Measurements from ENCODE around the gene GCNT2.
"Not testable (repeated sequence)": the region's sequence is repeated elsewhere in the genome, so short reads cannot be mapped to it uniquely, and the experiment has no call there.

The GCNT2 gene

DNA sequence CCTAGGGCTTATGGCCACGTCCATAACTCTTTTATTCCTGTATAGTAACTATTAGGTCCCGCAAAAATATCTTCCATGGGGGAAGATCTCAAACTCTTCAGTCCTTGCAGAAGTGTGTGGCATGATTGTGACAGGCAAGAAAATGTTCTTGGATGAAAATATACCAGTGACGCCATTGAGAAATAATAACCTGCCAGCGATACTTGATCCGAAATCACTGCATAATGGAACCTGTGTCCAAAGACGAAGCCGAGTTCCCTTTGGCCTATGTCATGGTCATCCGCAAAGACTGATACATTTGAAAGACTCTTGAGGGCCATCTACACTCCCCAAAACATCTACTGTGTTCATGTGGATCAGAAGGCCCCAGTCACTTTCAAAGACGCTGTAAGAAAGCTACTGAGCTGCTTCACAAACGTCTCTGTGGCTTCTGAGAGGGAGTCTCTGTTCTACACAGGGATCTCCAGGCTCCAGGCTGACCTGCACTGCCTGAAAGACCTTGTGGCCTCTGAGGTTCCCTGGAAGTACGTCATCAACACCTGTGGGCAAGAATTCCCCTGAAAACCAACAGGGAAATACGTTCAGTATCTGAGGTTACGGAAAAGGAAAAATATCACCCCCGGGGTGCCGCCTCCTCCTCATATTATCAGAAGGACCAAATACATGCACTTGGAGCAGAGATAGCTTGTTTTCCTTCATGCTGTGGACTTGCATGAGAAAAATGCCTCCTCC, 6.9 kb upstream of the GCNT2 start:
- no peak for DNase-seq (ENCODE audit: low read depth)

DNA sequence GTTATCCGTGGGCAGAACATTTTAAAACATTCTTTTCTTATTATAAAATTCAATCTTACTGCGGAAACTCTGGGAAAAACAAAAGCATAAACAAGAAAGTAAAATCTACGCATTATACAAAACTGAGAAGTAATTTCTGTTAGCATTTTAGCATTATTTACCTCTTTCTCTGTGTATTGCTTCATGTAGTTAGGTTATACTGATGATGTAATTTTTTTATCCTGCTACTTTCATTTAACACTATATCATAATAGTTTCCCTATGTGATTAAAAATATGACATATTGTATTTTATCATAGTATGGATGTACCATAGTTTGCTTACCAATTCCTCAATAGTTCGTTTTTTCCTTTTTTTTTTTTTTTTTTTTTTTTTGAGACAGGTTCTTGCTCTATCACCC, 4.2 kb upstream of the GCNT2 start:
- DNase-seq (ENCODE audit: low read depth) = no peak

DNA sequence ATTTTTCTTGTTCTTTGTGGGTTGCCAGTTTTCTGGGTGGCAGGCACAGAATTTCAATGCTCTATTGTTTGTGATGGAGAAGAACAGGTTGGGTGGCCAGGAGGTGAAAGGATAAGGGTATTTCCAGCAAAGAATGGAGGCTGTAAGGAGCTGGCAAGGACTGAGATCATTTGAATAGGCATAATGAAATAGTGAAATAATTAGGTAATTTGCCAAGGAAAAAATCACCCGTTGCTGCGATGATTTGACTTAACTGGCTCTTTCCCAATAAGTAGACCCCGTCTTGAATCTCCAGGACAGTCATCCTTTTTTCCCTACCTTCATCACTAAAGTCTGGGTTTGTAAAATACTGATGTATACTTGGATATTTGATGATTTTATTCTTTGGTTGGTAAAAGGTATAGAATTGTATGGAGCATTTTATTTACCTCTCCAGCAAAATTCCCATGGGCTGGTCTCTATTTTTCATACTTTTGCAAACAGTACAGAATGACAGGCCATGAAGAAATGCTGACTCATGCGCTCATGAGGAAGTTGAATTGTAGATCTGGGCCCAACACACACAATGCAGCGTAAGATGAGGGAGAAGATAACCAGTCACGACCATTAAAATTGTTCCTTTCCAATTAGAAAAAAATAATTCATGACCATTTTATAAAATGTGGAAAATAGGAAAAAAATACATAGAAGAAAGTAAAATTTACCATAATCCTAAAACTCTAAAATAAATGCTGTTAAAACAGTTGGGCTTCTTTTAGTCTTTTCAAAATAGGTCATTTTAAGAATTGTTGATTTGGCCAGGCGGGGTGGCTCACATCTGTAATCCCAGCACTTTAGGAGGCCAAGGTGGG, 2.4 kb upstream of the GCNT2 start:
- no peak for DNase-seq (ENCODE audit: low read depth)

DNA sequence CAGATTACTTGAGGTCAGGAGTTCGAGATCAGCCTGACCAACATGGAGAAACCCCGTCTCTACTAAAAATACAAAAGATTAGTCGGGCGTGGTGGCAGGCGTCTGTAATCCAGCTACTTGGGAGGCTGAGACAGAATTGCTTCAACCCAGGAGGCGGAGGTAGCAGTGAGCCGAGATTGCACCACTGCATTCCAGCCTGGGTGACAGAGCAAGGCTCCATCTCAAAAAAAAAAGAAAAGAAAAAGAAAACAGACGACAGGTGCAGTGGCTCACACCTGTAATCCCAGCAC, 1.8 kb upstream of the GCNT2 start:
- DNase-seq (ENCODE audit: low read depth) = not testable (repeated sequence)

DNA sequence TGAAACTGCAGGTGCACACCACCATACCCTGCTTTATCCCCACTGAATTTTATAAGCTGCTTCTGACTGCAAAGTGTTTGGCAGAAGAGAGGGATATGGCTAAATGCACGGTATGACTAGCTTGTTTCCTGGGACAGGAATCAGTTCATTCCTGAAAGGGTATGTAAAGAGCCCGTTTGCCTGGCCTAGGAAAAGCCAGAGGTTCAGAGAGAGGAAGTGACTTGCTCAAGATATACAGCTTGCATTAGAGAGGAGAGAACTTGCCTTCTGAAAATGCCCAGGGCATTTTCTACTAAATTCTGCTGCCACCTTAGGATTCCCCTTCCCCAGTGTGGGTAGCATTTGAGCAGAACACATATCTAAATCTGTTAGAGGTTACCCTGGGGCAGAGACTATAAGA, 683 bp upstream of the GCNT2 start:
- no peak for DNase-seq (ENCODE audit: low read depth)

DNA sequence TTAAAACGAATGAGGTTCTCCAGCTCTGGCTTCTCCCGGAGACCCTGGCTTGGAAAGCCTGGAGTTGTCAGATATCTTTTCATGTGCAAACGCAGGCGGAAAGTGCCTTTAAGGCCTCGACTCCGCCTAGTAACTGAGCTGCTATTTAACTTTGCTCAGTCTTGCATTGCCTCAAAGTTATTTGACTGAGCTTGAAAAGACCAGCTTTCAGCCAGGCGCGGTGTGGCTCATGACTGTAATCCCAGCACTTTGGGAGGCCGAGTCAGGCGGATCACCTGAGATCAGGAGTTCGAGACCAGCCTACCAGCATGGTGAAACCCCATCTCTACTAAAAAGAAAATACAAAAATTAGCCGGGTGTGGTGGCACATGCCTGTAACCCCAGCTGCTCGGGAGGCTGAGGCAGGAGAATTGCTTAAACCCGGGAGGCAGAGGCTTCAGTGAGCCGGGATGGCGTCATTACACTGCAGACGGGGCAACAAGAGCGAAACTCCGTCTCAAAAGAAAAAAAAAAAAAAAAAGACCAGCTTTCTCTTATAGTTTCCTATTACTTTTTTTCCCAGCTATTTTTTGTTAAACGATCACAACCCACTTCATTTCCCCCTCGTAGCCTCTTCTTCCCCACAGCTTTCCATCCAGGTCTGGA, 1.9 kb downstream of the GCNT2 start:
- no peak for DNase-seq (ENCODE audit: low read depth)

DNA sequence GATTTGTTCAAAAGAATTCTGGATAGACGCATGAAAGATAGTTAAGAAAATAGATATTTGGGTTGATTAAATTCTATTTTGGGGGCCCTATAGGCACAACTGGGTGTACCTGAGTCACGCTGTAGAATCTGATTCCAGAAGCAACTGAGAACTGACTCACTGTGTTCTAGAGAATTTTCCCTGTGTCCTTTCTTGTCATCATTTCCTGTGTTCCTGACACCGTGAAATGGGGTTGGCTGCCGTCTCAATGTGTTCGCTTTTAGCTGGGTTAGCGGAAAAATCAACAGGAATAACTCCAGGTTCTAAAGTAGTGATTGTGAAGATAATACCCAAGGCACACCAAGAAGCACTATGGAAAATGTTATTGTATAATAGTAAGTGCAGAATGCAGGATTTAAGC, 5.0 kb downstream of the GCNT2 start:
- no peak for DNase-seq (ENCODE audit: low read depth)

DNA sequence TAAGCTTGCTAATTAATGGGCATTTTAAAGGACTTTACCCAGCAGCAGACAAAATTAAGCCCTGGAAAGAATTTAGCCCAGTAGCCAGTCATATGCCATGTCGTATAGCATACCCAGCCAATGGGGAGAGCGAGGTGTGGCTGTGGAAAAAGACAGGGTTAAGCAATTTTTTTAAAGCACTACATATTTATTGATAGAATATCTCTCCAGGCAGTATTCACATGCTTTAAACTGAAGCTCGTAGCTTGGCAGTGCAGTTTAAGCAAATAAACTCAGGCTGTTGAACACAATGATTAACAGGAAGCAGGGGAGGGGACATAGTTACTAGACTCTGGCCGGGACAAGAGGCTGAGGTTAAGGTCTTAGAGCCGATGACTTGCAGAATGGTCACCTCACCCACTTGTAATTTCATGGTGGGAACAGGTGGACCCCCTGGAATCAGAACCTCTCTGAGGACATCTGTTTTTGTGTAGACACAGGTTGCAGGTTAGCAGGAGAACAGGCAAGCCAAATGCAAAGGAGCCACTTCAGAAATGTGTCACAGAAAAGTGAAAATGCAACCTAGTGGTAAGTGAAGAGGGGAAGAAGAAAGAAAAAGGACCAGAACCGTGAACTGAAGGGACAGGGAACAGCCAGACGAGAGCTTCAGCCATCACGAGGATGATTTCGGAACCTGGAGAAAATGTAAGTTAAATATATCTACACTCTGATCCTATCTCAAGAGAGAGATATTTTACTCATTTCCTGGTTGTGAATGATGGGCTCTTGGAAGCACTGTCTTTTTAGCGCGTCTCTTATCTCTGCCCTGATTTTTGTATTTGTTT, 7.2 kb downstream of the GCNT2 start:
- no peak for DNase-seq (ENCODE audit: low read depth)

DNA sequence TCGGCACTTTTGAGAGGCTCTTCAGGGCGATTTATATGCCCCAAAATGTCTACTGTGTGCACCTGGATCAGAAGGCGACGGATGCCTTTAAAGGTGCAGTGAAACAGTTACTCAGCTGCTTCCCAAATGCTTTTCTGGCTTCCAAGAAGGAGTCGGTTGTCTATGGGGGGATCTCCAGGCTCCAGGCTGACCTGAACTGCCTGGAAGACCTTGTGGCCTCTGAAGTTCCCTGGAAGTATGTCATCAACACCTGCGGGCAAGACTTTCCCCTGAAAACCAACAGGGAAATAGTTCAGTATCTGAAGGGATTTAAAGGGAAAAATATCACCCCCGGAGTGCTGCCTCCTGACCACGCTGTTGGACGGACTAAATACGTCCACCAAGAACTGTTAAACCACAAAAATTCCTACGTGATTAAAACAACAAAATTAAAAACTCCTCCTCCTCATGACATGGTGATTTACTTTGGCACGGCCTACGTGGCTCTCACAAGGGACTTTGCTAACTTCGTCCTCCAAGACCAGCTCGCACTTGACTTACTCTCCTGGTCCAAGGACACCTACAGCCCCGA, 8.2 kb downstream of the GCNT2 start:
- DNase-seq (ENCODE audit: low read depth) = no peak

DNA sequence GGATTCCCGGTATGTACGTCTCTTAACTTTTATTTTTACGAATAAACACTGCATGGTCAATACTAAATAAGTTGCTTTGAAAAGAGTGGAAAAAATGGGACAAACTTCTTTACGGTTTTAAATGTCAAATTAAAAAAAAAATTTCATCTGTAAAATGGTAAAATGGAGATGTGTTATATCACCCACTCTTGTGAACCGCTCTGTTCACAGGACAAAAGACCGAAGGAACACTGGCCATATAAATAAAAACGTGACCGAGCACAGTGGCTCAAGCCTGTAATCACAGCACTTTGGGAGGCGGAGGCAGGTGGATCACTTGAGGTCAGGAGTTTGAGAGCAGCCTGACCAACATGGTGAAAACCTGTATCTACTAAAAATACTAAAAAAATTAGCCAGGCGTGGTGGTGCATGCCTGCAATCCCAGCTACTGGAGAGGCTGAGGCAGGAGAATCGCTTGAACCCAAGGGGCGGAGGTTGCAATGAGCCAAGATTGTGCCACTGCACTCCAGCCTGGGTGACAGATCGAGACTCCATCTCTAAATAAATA, 8.8 kb downstream of the GCNT2 start:
- not testable (repeated sequence) for DNase-seq (ENCODE audit: low read depth)

DNA sequence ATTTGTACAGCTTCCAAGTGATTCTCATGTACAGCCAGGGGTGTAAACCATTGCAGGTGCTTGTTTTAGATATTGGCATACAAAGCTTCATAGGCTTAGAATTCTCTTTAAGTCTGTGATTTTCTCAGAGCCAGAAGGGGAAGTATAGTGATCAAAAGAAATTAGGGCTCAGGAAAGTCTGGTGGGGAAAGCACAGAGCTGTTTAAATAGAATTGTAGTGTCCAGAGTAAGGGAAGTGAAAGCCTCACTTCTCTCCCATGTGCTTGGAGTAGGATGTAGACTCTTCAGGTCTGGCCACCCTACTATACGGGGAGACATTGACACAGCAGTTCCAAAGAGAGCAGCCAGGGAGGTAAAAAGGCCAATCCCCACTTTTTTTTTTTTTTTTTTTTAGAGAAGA, 10.4 kb downstream of the GCNT2 start:
- DNase-seq (ENCODE audit: low read depth) = no peak

DNA sequence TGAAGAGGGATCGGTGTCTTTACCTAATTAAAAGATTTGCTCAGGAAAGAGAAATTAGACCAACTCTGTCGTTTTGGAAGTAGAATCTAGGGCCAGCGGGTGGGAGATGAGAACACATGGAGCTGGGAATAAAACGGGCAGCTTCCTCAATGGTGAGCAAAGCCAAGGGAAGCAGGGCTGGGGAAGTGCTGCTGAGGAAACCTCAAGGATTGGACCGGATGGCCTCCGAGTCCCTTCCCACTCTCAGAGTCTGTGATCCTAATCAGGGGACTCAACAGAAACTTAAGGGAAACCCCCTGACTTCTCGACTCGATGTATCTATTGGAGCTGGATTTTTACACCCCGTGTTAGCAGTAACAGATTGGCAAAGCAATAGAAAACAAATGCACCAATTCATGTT, 10.8 kb downstream of the GCNT2 start:
- no peak for DNase-seq (ENCODE audit: low read depth)

DNA sequence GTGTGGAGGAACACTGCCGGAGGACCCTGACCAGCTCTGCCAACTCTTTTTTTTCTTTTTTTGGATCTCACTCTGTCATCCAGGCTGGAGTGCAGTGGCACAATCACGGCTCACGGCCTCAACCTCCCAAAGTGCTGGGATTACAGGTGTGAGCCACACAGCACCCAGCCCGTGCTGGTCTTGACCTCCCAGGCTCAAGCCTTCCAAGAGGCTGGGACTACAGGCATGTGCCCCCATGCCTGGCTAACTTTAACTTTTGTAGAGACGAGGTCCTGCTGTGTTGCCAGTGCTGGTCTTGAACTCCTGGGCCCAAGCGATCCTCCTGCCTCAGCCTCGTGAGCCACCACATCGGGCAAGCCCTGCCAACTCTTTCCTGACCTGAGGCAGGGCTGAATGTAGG, 11.2 kb downstream of the GCNT2 start:
- no peak for DNase-seq (ENCODE audit: low read depth)

DNA sequence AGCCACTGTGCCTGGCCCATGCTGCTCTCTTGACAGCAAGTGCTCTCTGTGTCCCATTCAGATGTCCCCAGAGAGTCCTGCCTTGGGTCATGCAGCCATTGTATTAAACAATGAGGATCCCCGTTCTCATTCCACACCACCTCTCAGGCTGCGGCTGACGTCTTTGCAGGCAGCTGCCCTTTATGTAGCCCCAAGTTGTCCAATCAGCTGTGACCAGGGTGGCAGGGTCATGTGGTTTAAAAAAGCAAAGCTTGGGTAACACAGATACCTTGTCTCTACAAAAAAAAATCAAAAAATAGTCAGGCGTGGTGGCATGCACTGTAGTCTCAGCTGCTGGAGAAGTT, 13.2 kb downstream of the GCNT2 start:
- DNase-seq (ENCODE audit: low read depth) = no peak

DNA sequence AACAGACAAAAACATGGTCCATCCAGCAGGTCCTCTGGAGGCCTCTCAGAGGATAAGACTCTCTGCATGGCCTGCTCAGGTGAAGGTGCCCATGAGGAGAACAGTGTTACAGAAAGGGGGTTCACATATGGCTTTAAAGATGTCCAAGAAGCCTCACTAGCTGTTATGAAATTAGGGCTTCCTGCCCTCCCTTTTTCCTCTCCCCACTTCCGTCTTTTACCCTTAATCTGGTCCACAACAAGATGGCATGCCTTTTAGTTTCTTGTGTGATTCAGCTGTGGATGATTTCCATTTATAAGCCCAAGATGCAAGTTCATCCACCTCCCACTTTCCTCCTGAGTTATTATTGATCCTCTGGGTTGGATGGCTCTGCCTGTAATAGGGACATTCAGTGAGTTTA, 14.0 kb downstream of the GCNT2 start:
- no peak for DNase-seq (ENCODE audit: low read depth)

DNA sequence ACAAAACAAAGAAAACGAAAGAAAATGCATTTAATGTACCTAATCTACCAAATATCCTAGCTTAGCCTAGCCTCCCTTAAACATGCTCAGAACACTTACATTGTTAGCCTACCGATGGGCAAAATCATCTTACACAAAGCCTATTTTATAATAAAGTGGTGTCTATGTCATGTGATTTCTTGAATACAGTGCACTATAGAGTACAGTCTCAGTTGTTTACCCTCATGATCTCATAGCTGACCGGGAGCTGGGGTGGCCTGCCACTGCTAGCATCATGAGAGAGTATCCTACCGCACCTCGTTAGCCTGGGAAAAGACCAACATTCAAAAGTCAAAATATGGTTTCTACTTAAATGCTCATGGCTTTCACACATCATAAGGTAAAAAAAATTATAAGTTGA, 16.6 kb downstream of the GCNT2 start:
- DNase-seq (ENCODE audit: low read depth) = no peak

DNA sequence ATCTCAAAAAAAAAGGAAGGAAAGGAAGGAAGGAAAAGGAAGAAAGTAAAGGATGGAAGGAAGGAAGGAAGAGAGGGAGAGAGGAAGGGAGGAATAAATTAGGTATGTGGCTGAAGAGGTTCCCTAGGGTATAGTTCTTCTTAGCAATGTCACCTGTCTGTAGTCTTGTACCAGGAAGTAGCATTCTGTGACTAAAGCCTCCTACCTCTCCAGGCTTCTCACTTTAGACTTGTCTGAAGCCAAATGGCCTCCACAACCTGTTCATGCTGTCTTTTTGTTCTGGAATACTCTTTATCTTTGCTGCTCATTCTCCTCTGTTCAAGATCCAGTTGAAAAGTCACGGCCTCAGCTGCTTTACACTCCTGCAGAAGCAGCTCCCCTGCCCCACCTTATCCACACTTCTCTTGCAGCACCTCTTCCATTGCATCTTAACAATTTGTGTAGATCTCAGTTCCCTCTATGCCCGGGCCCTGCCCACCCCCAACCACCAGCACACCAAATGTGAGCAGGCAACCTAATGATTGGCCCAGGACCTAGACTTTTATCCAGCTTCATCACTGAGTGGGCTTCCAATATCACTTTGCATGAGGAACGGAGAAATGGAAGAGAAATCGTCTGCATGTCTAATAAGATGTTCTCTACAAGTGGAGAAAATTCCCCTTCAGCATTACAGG, 19.1 kb downstream of the GCNT2 start:
- DNase-seq (ENCODE audit: low read depth) = no peak

DNA sequence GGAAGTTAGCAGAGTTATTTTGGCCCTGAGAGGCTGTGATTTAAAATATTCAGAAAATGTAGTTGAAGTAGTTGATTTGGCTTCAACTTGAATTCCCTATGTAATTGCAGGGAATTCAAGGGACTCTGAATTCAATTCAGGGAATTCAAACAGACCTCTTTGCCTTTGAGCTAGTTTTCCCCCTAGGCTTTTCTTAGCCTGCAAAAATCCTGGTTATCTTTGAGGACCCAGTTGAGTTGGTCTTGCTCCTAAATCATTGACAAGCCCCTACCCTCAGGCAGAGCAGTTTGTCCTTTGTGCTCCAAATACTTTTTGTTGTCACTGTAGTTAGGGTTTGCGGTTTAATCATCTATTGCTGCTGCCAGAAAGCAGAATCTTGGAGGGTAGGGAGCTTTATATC, 20.4 kb downstream of the GCNT2 start:
- no peak for DNase-seq (ENCODE audit: low read depth)

DNA sequence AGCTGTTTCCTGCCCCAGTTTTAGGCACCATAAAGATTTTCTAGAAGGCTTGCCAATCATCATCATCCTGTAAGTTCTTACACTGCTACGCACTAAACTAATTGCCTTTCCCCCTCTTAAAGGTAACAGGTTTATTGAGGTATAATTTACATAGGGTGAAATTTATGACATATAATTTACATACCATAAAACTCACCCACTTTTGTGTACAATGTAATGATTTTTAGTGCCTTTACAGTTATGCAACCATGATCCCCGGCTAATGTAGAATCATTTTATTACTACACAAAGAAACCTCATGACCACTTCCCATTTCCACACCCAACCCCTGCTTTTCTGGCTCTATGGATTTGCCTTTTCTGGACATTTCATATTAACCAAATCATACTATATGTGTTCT, 21.1 kb downstream of the GCNT2 start:
- no peak for DNase-seq (ENCODE audit: low read depth)

DNA sequence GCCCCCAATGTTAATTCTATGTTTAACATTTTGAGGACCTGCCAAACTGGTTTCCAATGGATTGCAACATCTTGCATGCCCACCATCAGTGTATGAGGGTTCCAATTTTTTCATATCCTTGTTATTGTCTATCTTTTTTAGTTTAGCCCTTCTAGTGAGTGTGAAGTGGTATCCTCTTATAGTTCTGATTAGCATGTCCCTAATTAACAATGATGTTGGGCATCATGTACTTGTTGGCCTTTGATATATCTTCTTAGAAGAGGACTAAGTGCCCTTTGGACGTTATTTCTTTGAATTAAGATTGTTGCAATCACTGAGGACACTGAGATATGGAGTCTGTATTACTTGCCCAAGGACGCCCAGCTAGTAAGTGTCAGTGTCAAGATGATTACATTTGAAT, 22.3 kb downstream of the GCNT2 start:
- no peak for DNase-seq (ENCODE audit: low read depth)

DNA sequence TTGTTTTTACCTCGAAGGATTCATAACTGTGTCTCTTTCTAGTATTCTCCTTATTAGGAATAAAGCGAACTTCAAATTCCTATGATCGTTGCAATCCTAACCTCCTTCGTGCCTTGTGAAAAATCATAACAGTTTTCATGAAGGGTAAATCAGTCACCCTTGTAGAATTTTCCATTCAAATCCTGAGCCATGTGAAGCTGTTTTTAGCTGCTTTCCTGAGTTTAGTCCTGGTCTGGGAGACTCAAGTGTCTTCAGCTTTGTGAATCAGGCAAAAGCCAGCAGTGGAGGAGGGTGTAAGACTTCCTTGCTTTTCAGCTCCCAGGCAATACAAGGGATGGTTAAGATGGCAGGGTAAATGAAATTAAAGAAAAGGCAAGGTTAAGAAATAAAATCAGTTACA, 24.3 kb downstream of the GCNT2 start:
- no peak for DNase-seq (ENCODE audit: low read depth)

All from HS-27A (cell line).